Urinary bladder (tissue), 4 donors: ENCODE data around the gene WIPI1. TPM values are rescaled to one million over a fixed set of nuclear protein-coding genes. Genes with fewer than 3 reads are reported as not detected.

Source experiments
- DNase-seq: peaks from one replicate; pipeline ENCODE4 v3.0.0-alpha.2; 2015; ENCODE audit errors: extremely low spot score
- H3K27ac ChIP-seq: one replicate; pipeline ENCODE4 v1.5.1; 2013; ENCODE audit warnings: low read depth, mild to moderate bottlenecking, moderate library complexity
- H3K36me3 ChIP-seq: one replicate; pipeline ENCODE4 v1.6.1; 2013; ENCODE audit warnings: mild to moderate bottlenecking, moderate library complexity; ENCODE audit not compliant: insufficient read depth
- H3K4me1 ChIP-seq: one replicate; pipeline ENCODE4 v1.6.1; 2013; ENCODE audit warnings: mild to moderate bottlenecking, moderate library complexity; ENCODE audit not compliant: insufficient read depth
- H3K4me3 ChIP-seq: one replicate; pipeline ENCODE4 v1.5.1; 2013; ENCODE audit warnings: low read depth, low read length
- WGBS: extraction: QIAGEN DNeasy Blood & Tissue Kit; methylation state at CpG from one replicate; pipeline ENCODE4 v1.1.7; 2013; 5-methylcytosine and 5-hydroxymethylcytosine counted together
- polyA plus RNA-seq: library from polyadenylated mRNA; stranded (reverse); fragments of 200-250 nt; gene quantifications from one replicate; pipeline ENCODE4 v1.2.3, GENCODE V29; 2013
- total RNA-seq: library from RNA; depleted of rRNA; stranded (reverse); fragments of >200 nt; gene quantifications from one replicate; pipeline ENCODE4 v1.2.3, GENCODE V29; 2014
- donor health status: healthy with polysubstance abuse.
- donor health status: healthy.

WIPI1 gene
- total and polyA plus RNA-seq, 2 donors, result 35.4 to 61.1 TPM

GRCh38 chr17:68470961-68471360, 13.7 kb upstream of the WIPI1 start:
- DNase-seq, result no peak
- Histone ChIP-seq H3K4me3 (no peak overlapping the region), H3K4me1 (no peaks in the 10 kb centered on the region), H3K27ac (no peak overlapping the region), H3K36me3 (no peaks in the 10 kb centered on the region)
- WGBS, result 96% methylated on average over 1 of the region's 1 CpG

GRCh38 chr17:68468788-68469187, 11.5 kb upstream of the WIPI1 start:
- 58% methylated on average over 1 of the region's 1 CpG for WGBS
- DNase-seq, result no peak
- Histone ChIP-seq H3K4me1 (no peaks in the 10 kb centered on the region), H3K4me3 (no peak overlapping the region), H3K36me3 (no peaks in the 10 kb centered on the region), H3K27ac (no peak overlapping the region)

GRCh38 chr17:68468334-68468733, 11.0 kb upstream of the WIPI1 start:
- no peak overlapping the region for H3K27ac ChIP-seq
- H3K4me1 ChIP-seq, result no peaks in the 10 kb centered on the region
- 57% methylated on average over 5 of the region's 5 CpGs for WGBS
- H3K36me3 ChIP-seq, result no peaks in the 10 kb centered on the region
- H3K4me3 ChIP-seq, result no peak overlapping the region
- no peak for DNase-seq

- no peak for DNase-seq
- no peaks in the 10 kb centered on the region for H3K4me1 ChIP-seq
- WGBS, result 55% methylated on average over 6 of the region's 6 CpGs
- no peaks in the 10 kb centered on the region for H3K36me3 ChIP-seq
- H3K27ac ChIP-seq, result no peak overlapping the region
- H3K4me3 ChIP-seq, result no peak overlapping the region
Observed at GRCh38 chr17:68463211-68464019, 6.1 kb upstream of the WIPI1 start.

GRCh38 chr17:68462381-68463210, 5.3 kb upstream of the WIPI1 start:
- Histone ChIP-seq H3K36me3 (no peaks in the 10 kb centered on the region), H3K4me3 (no peak overlapping the region), H3K27ac (no peak overlapping the region), H3K4me1 (no peaks in the 10 kb centered on the region)
- DNase-seq, result peak; percentile 79
- 41% methylated on average over 15 of the region's 15 CpGs for WGBS

GRCh38 chr17:68461589-68461988, 4.3 kb upstream of the WIPI1 start:
- Histone ChIP-seq H3K4me1 (no peaks in the 10 kb centered on the region), H3K4me3 (no peak overlapping the region), H3K36me3 (no peaks in the 10 kb centered on the region), H3K27ac (no peak overlapping the region)
- 43% methylated on average over 5 of the region's 5 CpGs for WGBS
- DNase-seq, result no peak

GRCh38 chr17:68461122-68461539, 3.8 kb upstream of the WIPI1 start:
- H3K4me3 ChIP-seq, result no peak overlapping the region
- WGBS, result 87% methylated on average over 1 of the region's 1 CpG
- no peaks in the 10 kb centered on the region for H3K36me3 ChIP-seq
- DNase-seq, result no peak
- H3K4me1 ChIP-seq, result no peaks in the 10 kb centered on the region
- no peak overlapping the region for H3K27ac ChIP-seq

GRCh38 chr17:68460715-68461114, 3.4 kb upstream of the WIPI1 start:
- Histone ChIP-seq H3K27ac (no peak overlapping the region), H3K4me3 (no peak overlapping the region), H3K36me3 (no peaks in the 10 kb centered on the region), H3K4me1 (no peaks in the 10 kb centered on the region)
- no peak for DNase-seq

- no peaks in the 10 kb centered on the region for H3K36me3 ChIP-seq
- no peaks in the 10 kb centered on the region for H3K4me1 ChIP-seq
- no peak for DNase-seq
- H3K4me3 ChIP-seq, result no peak overlapping the region
- WGBS, result 72% methylated on average over 2 of the region's 2 CpGs
- no peak overlapping the region for H3K27ac ChIP-seq
Observed at GRCh38 chr17:68460146-68460545, 2.9 kb upstream of the WIPI1 start.

- no peak overlapping the region for H3K27ac ChIP-seq
- no peak for DNase-seq
- H3K36me3 ChIP-seq, result no peaks in the 10 kb centered on the region
- WGBS, result 34% methylated on average over 1 of the region's 1 CpG
- no peak overlapping the region for H3K4me3 ChIP-seq
- no peaks in the 10 kb centered on the region for H3K4me1 ChIP-seq
Observed at GRCh38 chr17:68459037-68459639, 1.8 kb upstream of the WIPI1 start.

- no peaks in the 10 kb centered on the region for H3K36me3 ChIP-seq
- peak overlapping the region; percentile 69 for H3K27ac ChIP-seq
- H3K4me3 ChIP-seq, result peak overlapping the region; percentile 39
- WGBS, result 37% methylated on average over 12 of the region's 12 CpGs
- DNase-seq, result no peak
- no peaks in the 10 kb centered on the region for H3K4me1 ChIP-seq
Observed at GRCh38 chr17:68458260-68459036, 1.2 kb upstream of the WIPI1 start.

GRCh38 chr17:68457539-68458259, 403 bp upstream of the WIPI1 start:
- DNase-seq, result peak; percentile 96
- H3K27ac ChIP-seq, result peak overlapping the region; percentile 69
- no peaks in the 10 kb centered on the region for H3K4me1 ChIP-seq
- WGBS, result under 1% methylated on average over 53 of the region's 54 CpGs
- no peaks in the 10 kb centered on the region for H3K36me3 ChIP-seq
- peak overlapping the region; percentile 39 for H3K4me3 ChIP-seq
